ENCODE results near the gene ZNF653. TPM values are rescaled to one million over a fixed set of nuclear protein-coding genes. Genes with fewer than 3 reads are reported as not detected.
A peak's percentile ranks its signal among the peaks of the same experiment; 100 is the strongest.
"Not testable (repeated sequence)": the region's sequence is repeated elsewhere in the genome, so short reads cannot be mapped to it uniquely, and the experiment has no call there.

ZNF653 gene
- total RNA-seq, 8 experiments from 2014 or later = 2.5 to 12.8 (median 8.4) TPM

- in situ Hi-C loops (cut with MboI; ENCODE audit: low pct_unique_long_range_greater_than_20kb in 2 of 9, low sequenced_read_pairs in 9 of 9, unreplicated experiment in 9 of 9) = loop anchor here in 3 of 9 experiments (25.0 kb wide), 1 partner anchor 188 kb away; the partner anchor contains the start of gene TSPAN16 (in 3 of the 3)
- not testable (repeated sequence) for H3K27ac ChIP-seq; ATAC-seq (replicated peaks in 6 of 8); H3K4me3 ChIP-seq; H3K4me1 ChIP-seq (replicated peaks in 1 of 2)
- WGBS, 10 experiments = 60 to 100% (median 100%) methylated on average over 1 to 2 of the region's 3 CpGs; no CpG with 5 or more reads in 3 of the 10 experiments
These were observed 30.3 kb downstream of the ZNF653 start for GRCh38 chr19:11475343-11475742.

DNA sequence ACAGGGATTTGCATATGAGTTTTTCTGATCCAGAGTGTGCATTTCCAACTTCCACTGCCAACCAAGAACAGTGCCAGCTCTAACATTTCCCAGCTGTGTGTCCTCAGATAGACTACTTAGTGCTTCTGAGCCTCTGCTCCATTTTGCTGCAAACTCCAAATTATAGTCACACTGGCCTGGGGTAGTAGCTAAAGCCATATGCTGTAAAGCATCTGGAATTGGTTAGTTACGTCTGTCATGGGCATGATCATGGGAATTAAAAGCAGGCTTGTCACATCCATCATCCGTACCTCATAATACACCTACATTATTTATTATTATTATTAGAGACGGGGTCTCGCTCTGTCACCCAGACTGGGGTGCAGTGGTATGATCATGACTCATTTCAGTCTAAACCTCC, 31.9 kb downstream of the ZNF653 start:
- Histone ChIP-seq H3K4me1 (replicated peaks in 1 of 2) (peaks cover 0 to 2% of the 10 kb centered on the region in 2 donors), H3K27ac (no peak overlapping the region), H3K4me3 (no peak overlapping the region)
- no peak for ATAC-seq (replicated peaks in 6 of 8)
- WGBS, 10 experiments = 0 to 95% (median 25%) methylated on average over 1 to 3 of the region's 4 CpGs; no CpG with 5 or more reads in 6 of the 10 experiments
- in situ Hi-C loops (cut with MboI; ENCODE audit: low pct_unique_long_range_greater_than_20kb in 2 of 9, low sequenced_read_pairs in 9 of 9, unreplicated experiment in 9 of 9) = no loop called here

DNA sequence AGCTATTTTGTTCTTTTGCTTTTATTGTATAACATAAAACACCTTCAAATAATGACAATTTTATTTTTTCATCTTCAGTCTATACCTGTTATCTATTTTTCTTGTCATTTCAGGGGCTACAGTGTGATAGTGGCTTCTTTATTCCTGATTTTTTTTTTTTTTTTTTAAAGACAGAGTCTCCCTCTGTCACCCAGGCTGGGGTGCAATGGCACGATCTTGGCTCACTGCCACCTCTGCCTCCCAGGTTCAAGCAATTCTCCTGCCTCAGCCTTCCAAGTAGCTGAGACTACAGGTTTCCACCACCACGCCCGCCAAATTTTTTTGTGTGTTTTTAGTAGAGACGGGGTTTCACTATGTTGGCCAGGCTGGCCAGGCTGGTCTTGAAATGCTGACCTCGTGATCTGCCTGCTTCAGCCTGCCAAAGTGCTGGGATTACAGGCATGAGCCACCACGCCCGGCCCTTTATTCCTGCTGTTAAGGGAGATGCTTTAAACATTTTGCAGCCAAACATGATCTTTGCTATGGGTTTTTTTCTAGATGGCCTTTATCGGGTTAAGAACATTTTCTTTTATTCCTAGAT, 37.3 kb downstream of the ZNF653 start:
- peaks cover 9 to 13% of the 10 kb centered on the region in 2 donors for H3K4me1 ChIP-seq (replicated peaks in 1 of 2)
- peak in 2 of 8 experiments; percentile 59 to 71 for ATAC-seq (replicated peaks in 6 of 8)
- in situ Hi-C loops (cut with MboI; ENCODE audit: low pct_unique_long_range_greater_than_20kb in 2 of 9, low sequenced_read_pairs in 9 of 9, unreplicated experiment in 9 of 9); H3K27ac ChIP-seq; H3K4me3 ChIP-seq: not testable (repeated sequence)
- WGBS, 10 experiments = 7 to 100% (median 72%) methylated on average over 1 to 8 of the region's 8 CpGs; no CpG with 5 or more reads in 1 of the 10 experiments

DNA sequence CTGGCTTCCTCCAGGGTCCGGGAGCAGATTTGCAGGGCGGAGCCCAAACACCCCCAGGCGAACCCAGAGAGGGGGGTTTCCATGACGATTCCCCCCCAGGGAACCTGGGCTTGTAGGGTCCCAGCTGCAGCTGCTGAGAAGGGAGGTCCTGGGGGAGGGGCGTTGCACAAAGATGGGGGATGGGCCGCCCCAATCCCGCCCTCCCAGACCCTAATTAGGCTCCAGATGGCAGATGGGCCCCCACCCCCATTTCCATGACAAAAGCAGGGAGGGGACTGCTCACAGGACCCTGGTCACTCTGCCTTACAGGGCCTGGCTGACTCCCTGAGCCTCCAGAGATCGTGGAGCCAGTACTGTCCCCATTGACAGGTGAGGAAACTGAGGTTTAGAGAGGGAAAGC, 40.0 kb downstream of the ZNF653 start:
- peaks cover 9 to 13% of the 10 kb centered on the region in 2 donors for H3K4me1 ChIP-seq (replicated peaks in 1 of 2)
- no CpG with 5 or more reads among the region's 8 CpGs for WGBS, 10 experiments
- H3K27ac ChIP-seq = peak overlapping the region in 1 of 2 donors; percentile 68
- in situ Hi-C loops (cut with MboI; ENCODE audit: low pct_unique_long_range_greater_than_20kb in 2 of 9, low sequenced_read_pairs in 9 of 9, unreplicated experiment in 9 of 9) = no loop called here
- peak in 5 of 8 experiments; percentile 15 to 77 (median 58) for ATAC-seq (replicated peaks in 6 of 8)
- no peak overlapping the region for H3K4me3 ChIP-seq

GRCh38 chr19:11464333-11465265, 41.0 kb downstream of the ZNF653 start:
- peak in 4 of 8 experiments; percentile 9 to 20 (median 17) for ATAC-seq (replicated peaks in 6 of 8)
- Histone ChIP-seq H3K4me3 (no peak overlapping the region), H3K27ac (no peak overlapping the region), H3K4me1 (replicated peaks in 1 of 2) (peaks cover 9 to 13% of the 10 kb centered on the region in 2 donors)
- in situ Hi-C loops (cut with MboI; ENCODE audit: low pct_unique_long_range_greater_than_20kb in 2 of 9, low sequenced_read_pairs in 9 of 9, unreplicated experiment in 9 of 9) = no loop called here
- WGBS, 10 experiments = 40 to 100% (median 74%) methylated on average over 2 to 6 of the region's 11 CpGs; no CpG with 5 or more reads in 4 of the 10 experiments

GRCh38 chr19:11463391-11463790, 42.2 kb downstream of the ZNF653 start:
- in situ Hi-C loops (cut with MboI; ENCODE audit: low pct_unique_long_range_greater_than_20kb in 2 of 9, low sequenced_read_pairs in 9 of 9, unreplicated experiment in 9 of 9) = no loop called here
- no peak overlapping the region for H3K4me3 ChIP-seq
- 70 to 100% (median 89%) methylated on average over 1 to 6 of the region's 12 CpGs; no CpG with 5 or more reads in 2 of the 10 experiments for WGBS, 10 experiments
- ATAC-seq (replicated peaks in 6 of 8) = no peak
- H3K4me1 ChIP-seq (replicated peaks in 1 of 2) = peaks cover 9 to 13% of the 10 kb centered on the region in 2 donors
- no peak overlapping the region for H3K27ac ChIP-seq

DNA sequence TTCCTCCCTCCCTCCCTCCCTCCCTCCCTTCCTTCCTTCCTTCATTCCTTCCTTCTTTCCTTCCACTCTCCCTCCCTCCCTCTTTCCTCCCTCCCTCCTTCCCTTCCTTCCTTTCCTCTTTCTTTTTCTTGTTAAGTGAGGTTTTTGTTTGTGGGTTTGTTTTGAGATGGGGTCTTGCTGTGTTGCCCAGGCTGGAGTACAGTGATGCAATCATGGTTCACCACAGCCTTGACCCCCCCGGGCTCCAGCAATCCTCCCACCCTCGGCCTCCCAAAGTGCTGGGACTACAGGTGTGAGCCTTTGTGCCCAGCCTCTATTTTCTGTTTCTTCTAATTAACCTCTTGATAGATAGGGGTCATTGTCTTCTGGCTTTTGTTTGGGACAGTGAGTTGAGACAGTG, 44.2 kb downstream of the ZNF653 start:
- WGBS, 10 experiments = 100% methylated on average over 2 of the region's 2 CpGs; no CpG with 5 or more reads in 9 of the 10 experiments
- ATAC-seq (replicated peaks in 6 of 8) = no peak
- in situ Hi-C loops (cut with MboI; ENCODE audit: low pct_unique_long_range_greater_than_20kb in 2 of 9, low sequenced_read_pairs in 9 of 9, unreplicated experiment in 9 of 9) = no loop called here
- H3K27ac ChIP-seq = no peak overlapping the region
- H3K4me3 ChIP-seq = no peak overlapping the region
- H3K4me1 ChIP-seq (replicated peaks in 1 of 2) = peaks cover 12 to 21% of the 10 kb centered on the region in 2 donors

GRCh38 chr19:11460207-11460606, 45.4 kb downstream of the ZNF653 start:
- in situ Hi-C loops (cut with MboI; ENCODE audit: low pct_unique_long_range_greater_than_20kb in 2 of 9, low sequenced_read_pairs in 9 of 9, unreplicated experiment in 9 of 9) = no loop called here
- Histone ChIP-seq H3K4me3 (no peak overlapping the region), H3K4me1 (replicated peaks in 1 of 2) (peaks cover 5 to 8% of the 10 kb centered on the region in 2 donors), H3K27ac (no peak overlapping the region)
- 67 to 100% (median 80%) methylated on average over 1 of the region's 4 CpGs; no CpG with 5 or more reads in 7 of the 10 experiments for WGBS, 10 experiments
- ATAC-seq (replicated peaks in 6 of 8) = no peak

GRCh38 chr19:11458912-11459311, 46.7 kb downstream of the ZNF653 start:
- H3K4me1 ChIP-seq (replicated peaks in 1 of 2); H3K27ac ChIP-seq; H3K4me3 ChIP-seq; in situ Hi-C loops (cut with MboI; ENCODE audit: low pct_unique_long_range_greater_than_20kb in 2 of 9, low sequenced_read_pairs in 9 of 9, unreplicated experiment in 9 of 9): not testable (repeated sequence)
- WGBS, 10 experiments = 65 to 93% (median 82%) methylated on average over 1 to 8 of the region's 11 CpGs; no CpG with 5 or more reads in 4 of the 10 experiments
- ATAC-seq (replicated peaks in 6 of 8) = peak in 1 of 8 experiments; percentile 9

DNA sequence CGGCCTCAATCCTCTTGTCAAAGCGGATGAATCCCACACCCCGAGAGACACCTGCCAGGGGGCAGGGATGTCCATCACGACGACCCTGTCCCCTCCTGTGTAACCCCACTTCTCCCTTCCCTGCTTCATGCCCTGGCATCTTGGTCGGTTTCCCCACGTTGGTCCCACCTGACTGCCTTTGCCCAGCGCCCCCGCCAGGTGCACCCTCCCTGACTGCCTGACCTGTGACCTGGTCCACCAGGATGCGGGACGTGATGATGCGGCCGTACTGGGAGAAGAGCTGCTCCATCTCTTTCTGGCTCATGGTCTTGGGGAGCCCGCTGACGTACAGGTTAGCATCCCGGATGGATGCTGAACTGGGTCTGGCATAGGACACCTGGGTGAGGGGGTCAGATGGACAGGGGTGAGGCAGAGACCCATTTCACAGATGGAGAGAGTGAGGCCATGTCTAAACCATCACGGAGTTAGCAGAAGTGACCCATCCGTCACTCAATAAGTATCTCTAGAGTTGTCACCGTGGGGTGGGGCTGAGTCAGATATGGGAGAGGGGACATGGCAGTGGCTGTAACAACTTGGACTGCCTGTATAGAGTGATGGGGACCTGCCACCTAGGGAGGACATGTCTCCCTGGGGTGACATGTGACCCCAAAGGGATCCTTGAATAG, 47.3 kb downstream of the ZNF653 start:
- Histone ChIP-seq H3K4me3 (no peak overlapping the region), H3K27ac (no peak overlapping the region), H3K4me1 (replicated peaks in 1 of 2) (peaks cover 3 to 10% of the 10 kb centered on the region in 2 donors)
- in situ Hi-C loops (cut with MboI; ENCODE audit: low pct_unique_long_range_greater_than_20kb in 2 of 9, low sequenced_read_pairs in 9 of 9, unreplicated experiment in 9 of 9) = no loop called here
- WGBS, 10 experiments = 65 to 100% (median 88%) methylated on average over 1 to 5 of the region's 19 CpGs; no CpG with 5 or more reads in 6 of the 10 experiments
- ATAC-seq (replicated peaks in 6 of 8) = peak in 1 of 8 experiments; percentile 3

DNA sequence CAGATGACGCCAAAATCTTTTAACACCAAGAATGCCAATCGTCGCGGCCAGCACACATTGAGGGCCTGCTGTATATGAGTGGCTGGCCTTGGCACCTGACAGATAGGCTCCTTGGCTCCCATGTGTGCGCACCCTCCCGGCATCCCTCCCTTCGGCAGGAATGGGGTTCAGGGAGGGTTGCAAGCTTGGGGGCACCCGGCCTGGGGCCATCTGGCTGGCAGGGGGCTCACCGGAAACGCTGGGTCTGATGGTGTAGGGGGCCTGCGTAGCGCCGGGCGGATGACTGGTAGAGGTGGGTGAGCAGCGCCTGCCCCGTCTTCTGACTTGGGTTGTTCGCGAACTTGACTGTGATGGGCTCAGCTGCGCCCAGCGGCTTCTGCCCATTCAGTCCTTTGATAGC, 47.8 kb downstream of the ZNF653 start:
- no peak overlapping the region for H3K4me3 ChIP-seq
- H3K27ac ChIP-seq = no peak overlapping the region
- H3K4me1 ChIP-seq (replicated peaks in 1 of 2) = peaks cover 8 to 15% of the 10 kb centered on the region in 2 donors
- no peak for ATAC-seq (replicated peaks in 6 of 8)
- in situ Hi-C loops (cut with MboI; ENCODE audit: low pct_unique_long_range_greater_than_20kb in 2 of 9, low sequenced_read_pairs in 9 of 9, unreplicated experiment in 9 of 9) = no loop called here
- WGBS, 10 experiments = 53 to 100% (median 88%) methylated on average over 1 to 9 of the region's 20 CpGs; no CpG with 5 or more reads in 6 of the 10 experiments

DNA sequence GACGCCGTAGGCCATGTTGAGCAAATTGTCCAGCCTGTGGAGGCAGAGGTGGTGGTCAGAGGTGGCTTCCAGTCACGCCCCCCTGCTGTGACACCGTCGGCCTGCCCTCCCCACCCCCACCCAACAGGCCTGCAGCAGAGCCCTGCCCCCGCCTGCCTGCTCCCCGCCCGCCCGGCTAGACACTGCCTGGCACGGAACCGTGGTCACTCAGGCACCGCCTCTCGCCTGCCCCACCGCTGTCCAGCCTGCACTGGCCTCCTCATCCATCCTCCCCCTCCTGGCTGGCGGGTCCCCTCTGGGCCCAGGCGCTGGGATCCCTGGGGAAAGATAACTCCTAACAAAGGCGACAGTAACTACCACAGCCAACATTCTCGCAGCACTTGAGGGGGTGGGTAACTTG, 48.5 kb downstream of the ZNF653 start:
- no CpG with 5 or more reads among the region's 18 CpGs for WGBS, 10 experiments
- in situ Hi-C loops (cut with MboI; ENCODE audit: low pct_unique_long_range_greater_than_20kb in 2 of 9, low sequenced_read_pairs in 9 of 9, unreplicated experiment in 9 of 9) = no loop called here
- no peak overlapping the region for H3K4me3 ChIP-seq
- peak in 7 of 8 experiments; percentile 26 to 79 (median 68) for ATAC-seq (replicated peaks in 6 of 8)
- peaks cover 15 to 20% of the 10 kb centered on the region in 2 donors for H3K4me1 ChIP-seq (replicated peaks in 1 of 2)
- H3K27ac ChIP-seq = no peak overlapping the region
